Breast epithelium (tissue), 3 donors: ENCODE measurements around the gene NR5A1.

Source experiments
- POLR2A ChIP-seq: fragments of 450-650 bp; IDR thresholded peaks from one replicate; pipeline ENCODE4 v1.6.1; 2016; ENCODE audit warnings: antibody characterized with exemption, mild to moderate bottlenecking, moderate library complexity
- TF ChIP-seq, protein P1 (sequence below), 3 donors: fragments of 450-650 bp; IDR thresholded peaks; one replicate each; pipeline ENCODE4 v1.5.1; 2016 to 2017; ENCODE audit warnings: antibody characterized with exemption in 3 of 3, mild to moderate bottlenecking in 3 of 3, moderate library complexity in 3 of 3

DNA sequence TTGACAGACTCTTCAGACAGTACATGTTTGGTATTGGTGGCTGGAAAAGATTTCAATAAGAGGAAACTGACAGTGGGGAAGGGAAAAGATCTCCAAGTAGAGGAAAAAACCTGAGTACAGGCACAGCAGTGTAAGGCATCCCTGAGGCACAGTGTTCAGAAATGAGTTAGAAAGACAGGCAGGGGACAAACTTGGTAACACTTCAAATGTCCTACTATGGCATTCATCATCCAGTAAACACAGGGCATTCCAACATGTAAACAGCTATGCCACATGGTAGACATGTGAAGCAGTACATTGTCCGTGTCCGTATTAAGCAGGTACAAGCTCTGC lies 45.0 kb upstream of the NR5A1 start:
- TF ChIP-seq POLR2A, result no peak
- TF ChIP-seq, protein P1, sequence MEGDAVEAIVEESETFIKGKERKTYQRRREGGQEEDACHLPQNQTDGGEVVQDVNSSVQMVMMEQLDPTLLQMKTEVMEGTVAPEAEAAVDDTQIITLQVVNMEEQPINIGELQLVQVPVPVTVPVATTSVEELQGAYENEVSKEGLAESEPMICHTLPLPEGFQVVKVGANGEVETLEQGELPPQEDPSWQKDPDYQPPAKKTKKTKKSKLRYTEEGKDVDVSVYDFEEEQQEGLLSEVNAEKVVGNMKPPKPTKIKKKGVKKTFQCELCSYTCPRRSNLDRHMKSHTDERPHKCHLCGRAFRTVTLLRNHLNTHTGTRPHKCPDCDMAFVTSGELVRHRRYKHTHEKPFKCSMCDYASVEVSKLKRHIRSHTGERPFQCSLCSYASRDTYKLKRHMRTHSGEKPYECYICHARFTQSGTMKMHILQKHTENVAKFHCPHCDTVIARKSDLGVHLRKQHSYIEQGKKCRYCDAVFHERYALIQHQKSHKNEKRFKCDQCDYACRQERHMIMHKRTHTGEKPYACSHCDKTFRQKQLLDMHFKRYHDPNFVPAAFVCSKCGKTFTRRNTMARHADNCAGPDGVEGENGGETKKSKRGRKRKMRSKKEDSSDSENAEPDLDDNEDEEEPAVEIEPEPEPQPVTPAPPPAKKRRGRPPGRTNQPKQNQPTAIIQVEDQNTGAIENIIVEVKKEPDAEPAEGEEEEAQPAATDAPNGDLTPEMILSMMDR (IDR thresholded peaks at IDR 0.05), result no peak
